Measurements from ENCODE around the gene GIMAP8.

The GIMAP8 gene

GRCh38 chr7:150412016-150412415, 38.4 kb upstream of the GIMAP8 start:
- no peak for DNase-seq

- DNase-seq, result no peak
Observed at GRCh38 chr7:150412518-150413488, 37.6 kb upstream of the GIMAP8 start.

GRCh38 chr7:150413640-150414081, 36.8 kb upstream of the GIMAP8 start:
- DNase-seq, result no peak

- no peak for DNase-seq
Observed at GRCh38 chr7:150415161-150416153, 35.0 kb upstream of the GIMAP8 start.

- no peak for DNase-seq
Observed at GRCh38 chr7:150417239-150417638, 33.2 kb upstream of the GIMAP8 start.

- peak; percentile 14 for DNase-seq
Observed at GRCh38 chr7:150417863-150418262, 32.6 kb upstream of the GIMAP8 start.

- no peak for DNase-seq
Observed at GRCh38 chr7:150420242-150420641, 30.2 kb upstream of the GIMAP8 start.

GRCh38 chr7:150420987-150421674, 29.3 kb upstream of the GIMAP8 start:
- DNase-seq, result peak; percentile 89

- no peak for DNase-seq
Observed at GRCh38 chr7:150421831-150422230, 28.6 kb upstream of the GIMAP8 start.

- no peak for DNase-seq
Observed at GRCh38 chr7:150425670-150426069, 24.8 kb upstream of the GIMAP8 start.

- DNase-seq, result no peak
Observed at GRCh38 chr7:150428671-150429451, 21.6 kb upstream of the GIMAP8 start.

GRCh38 chr7:150429699-150430098, 20.7 kb upstream of the GIMAP8 start:
- DNase-seq, result no peak

GRCh38 chr7:150430465-150431085, 19.9 kb upstream of the GIMAP8 start:
- no peak for DNase-seq

- peak; percentile 1 for DNase-seq
Observed at GRCh38 chr7:150431839-150432658, 18.4 kb upstream of the GIMAP8 start.

GRCh38 chr7:150432915-150433892, 17.2 kb upstream of the GIMAP8 start:
- peak; percentile 62 for DNase-seq

GRCh38 chr7:150434240-150434639, 16.2 kb upstream of the GIMAP8 start:
- DNase-seq, result no peak

GRCh38 chr7:150435047-150435389, 15.4 kb upstream of the GIMAP8 start:
- DNase-seq, result no peak

GRCh38 chr7:150435390-150436073, 14.9 kb upstream of the GIMAP8 start:
- DNase-seq, result peak; percentile 22

GRCh38 chr7:150439967-150440366, 10.5 kb upstream of the GIMAP8 start:
- peak; percentile 17 for DNase-seq
